Activated T-helper 17 cell treated with anti-CD3 and anti-CD28 coated beads, Interleukin-2, amount 50 U/mL, for 72 hours (primary cell): Measurements from ENCODE around the gene HTT-AS. TPM values are rescaled to one million over a fixed set of nuclear protein-coding genes. Genes with fewer than 3 reads are reported as not detected.
A peak's percentile ranks its signal among the peaks of the same experiment; 100 is the strongest.
"Not testable (repeated sequence)": the region's sequence is repeated elsewhere in the genome, so short reads cannot be mapped to it uniquely, and the experiment has no call there.

Source experiments
- ATAC-seq: fragments of 150-1000 bp; cut with Tn5 transposase; replicated peaks from 2 replicates; pipeline ENCODE4 v1.10.0; 2021; ENCODE audit warnings: mild to moderate bottlenecking, moderate library complexity
- H3K27ac Mint-ChIP-seq: one replicate; pipeline ENCODE4 v1.8.0; 2022; ENCODE audit warnings: mixed read lengths
- H3K27me3 Mint-ChIP-seq: one replicate; pipeline ENCODE4 v1.8.0; 2022; ENCODE audit warnings: mixed read lengths
- H3K36me3 Mint-ChIP-seq: one replicate; pipeline ENCODE4 v1.8.0; 2022; ENCODE audit warnings: low read depth, mild to moderate bottlenecking, mixed read lengths
- H3K4me1 Mint-ChIP-seq: one replicate; pipeline ENCODE4 v1.8.0; 2022; ENCODE audit warnings: mixed read lengths
- H3K4me3 Mint-ChIP-seq: one replicate; pipeline ENCODE4 v1.8.0; 2022; ENCODE audit warnings: mild to moderate bottlenecking, mixed read lengths
- H3K9me3 Mint-ChIP-seq: one replicate; pipeline ENCODE4 v1.8.0; 2022; ENCODE audit warnings: mixed read lengths
- total RNA-seq, 2 donors: library from RNA; stranded (reverse); gene quantifications; one replicate each; pipeline ENCODE4 v1.2.3, GENCODE V29; 2022

The HTT-AS gene
- total RNA-seq, 2 donors from 2014 or later: not detected

DNA sequence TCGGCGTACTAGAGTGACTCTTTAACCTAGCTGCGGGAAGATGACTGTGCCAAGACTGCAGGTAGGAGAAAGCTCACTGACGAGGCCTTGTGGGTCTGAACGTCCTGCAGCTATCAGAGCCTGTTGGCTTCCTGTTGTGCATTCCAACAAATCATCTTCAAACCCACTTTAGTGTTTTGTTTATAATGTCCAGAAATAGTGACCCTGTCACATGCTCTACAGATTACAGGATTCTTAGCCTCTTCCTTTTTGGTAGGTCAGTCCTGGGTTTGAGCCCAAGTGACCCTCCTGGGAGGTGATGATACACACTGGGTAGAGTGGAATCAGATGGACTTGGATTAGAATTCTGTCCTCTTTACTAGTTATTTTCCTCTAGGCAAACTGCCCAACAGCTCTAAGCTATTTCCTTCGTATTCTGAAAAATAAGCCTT is 33.4 kb upstream of the HTT-AS start:
- Mint-ChIP-seq H3K36me3 (peaks cover 83% of the 10 kb centered on the region), H3K4me3 (no peak overlapping the region), H3K27ac (no peak overlapping the region), H3K4me1 (peaks cover 14% of the 10 kb centered on the region), H3K27me3 (no peaks in the 10 kb centered on the region), H3K9me3 (no peaks in the 10 kb centered on the region)
- ATAC-seq: no peak

DNA sequence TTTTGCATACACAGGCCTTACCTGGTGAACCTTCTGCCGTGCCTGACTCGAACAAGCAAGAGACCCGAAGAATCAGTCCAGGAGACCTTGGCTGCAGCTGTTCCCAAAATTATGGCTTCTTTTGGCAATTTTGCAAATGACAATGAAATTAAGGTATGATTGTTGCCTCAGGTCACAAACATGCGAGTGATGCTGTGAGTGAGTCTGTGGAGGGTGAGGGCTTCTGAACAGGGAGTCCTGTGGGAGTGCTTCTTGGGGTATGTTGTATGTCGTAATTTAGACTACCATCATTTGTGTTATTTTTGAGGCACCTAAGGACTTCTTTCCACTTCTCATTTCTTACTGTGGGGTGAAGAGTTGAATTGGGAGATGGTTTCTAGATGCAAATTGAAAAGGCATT is 32.9 kb upstream of the HTT-AS start:
- H3K9me3 Mint-ChIP-seq: no peaks in the 10 kb centered on the region
- H3K36me3 Mint-ChIP-seq: peaks cover 82% of the 10 kb centered on the region
- H3K27ac Mint-ChIP-seq: no peak overlapping the region
- peaks cover 11% of the 10 kb centered on the region for H3K4me1 Mint-ChIP-seq
- no peak overlapping the region for H3K4me3 Mint-ChIP-seq
- no peaks in the 10 kb centered on the region for H3K27me3 Mint-ChIP-seq
- no peak for ATAC-seq

DNA sequence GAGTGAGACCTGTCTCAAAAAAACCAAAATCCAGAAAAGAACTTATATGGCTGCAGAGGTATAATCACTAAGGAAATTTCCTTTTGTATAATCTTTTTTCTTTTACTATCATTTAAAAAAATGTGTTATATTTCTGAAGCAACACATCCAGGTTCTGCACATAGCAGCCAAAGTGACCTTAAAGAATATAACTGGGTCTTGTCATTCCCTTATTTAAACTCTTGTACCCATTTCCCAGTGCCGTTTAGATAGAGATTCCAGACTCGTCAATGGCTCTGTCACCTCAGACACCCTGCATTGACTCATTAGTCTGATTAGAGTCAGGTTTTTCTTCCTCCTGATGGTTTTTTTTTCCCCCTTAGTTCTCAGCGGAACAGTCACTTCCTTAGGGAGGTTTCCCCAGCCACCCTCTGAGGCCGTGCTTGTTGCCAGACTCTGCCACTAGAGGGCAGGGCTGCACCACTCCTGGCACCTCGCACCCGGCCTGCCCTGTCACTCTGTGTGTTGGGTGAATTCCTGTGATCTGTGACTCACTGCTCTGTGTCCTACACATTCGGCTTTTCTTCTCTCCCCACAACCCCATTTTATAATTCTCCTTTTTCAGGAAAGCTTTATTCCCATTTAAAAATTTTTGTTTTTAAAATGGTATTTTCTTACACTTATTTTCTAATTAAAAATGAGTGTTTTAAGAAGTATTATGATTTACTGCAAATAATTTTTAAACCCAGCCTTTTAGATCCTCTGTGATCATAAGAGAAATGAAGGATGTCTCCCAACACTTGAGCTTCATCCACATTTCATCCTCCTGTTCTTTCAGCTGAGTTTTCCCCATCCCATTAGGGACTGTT is 32.2 kb upstream of the HTT-AS start:
- peaks cover 81% of the 10 kb centered on the region for H3K36me3 Mint-ChIP-seq
- H3K27ac Mint-ChIP-seq: no peak overlapping the region
- peaks cover 9% of the 10 kb centered on the region for H3K4me1 Mint-ChIP-seq
- no peaks in the 10 kb centered on the region for H3K27me3 Mint-ChIP-seq
- H3K4me3 Mint-ChIP-seq: peak overlapping the region; percentile 13
- no peaks in the 10 kb centered on the region for H3K9me3 Mint-ChIP-seq
- ATAC-seq: peak; percentile 100

DNA sequence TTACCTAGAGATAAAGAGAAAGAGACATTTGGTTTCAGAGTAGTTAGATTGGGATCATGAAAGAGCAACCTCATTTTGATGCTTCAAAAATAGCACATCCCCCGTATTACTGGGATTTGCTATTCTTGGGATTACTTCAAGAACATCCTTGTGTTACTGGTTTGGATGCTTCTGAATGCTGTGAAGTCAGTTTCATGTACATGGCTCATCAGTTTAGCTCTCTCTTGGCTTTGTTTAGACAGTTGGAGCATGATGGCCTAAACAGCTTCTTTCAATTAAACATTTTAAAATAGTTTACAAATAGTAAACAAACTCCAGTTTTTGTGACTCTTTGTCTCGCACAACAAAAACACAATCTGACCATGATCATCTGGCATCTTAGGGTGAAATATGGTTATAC is 24.0 kb upstream of the HTT-AS start:
- Mint-ChIP-seq H3K27me3 (no peaks in the 10 kb centered on the region), H3K4me3 (no peak overlapping the region), H3K9me3 (no peaks in the 10 kb centered on the region), H3K27ac (peak overlapping the region; percentile 37), H3K36me3 (peaks cover 79% of the 10 kb centered on the region), H3K4me1 (no peaks in the 10 kb centered on the region)
- no peak for ATAC-seq

DNA sequence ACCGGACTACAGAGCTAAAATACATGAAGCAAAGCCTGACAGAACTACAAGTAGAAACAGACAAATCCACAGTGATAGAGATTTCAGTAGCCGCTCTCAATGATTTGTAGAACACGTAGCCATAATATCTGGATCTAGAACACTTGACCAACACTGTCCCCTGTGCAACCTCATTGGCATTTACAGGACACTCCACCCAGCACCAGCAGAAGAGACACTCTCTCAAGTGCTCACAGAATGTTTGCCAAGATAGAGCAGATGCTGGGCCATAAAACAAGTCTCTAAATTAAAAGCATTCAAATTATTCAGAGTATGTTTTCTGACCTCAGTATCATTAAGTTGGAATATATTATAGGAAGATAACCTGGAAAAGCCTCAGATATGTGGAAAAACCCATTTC is 21.9 kb upstream of the HTT-AS start:
- no peak for ATAC-seq
- no peaks in the 10 kb centered on the region for H3K9me3 Mint-ChIP-seq
- H3K4me1 Mint-ChIP-seq: peaks cover 4% of the 10 kb centered on the region
- H3K27ac Mint-ChIP-seq: no peak overlapping the region
- peaks cover 78% of the 10 kb centered on the region for H3K36me3 Mint-ChIP-seq
- no peak overlapping the region for H3K4me3 Mint-ChIP-seq
- no peaks in the 10 kb centered on the region for H3K27me3 Mint-ChIP-seq

DNA sequence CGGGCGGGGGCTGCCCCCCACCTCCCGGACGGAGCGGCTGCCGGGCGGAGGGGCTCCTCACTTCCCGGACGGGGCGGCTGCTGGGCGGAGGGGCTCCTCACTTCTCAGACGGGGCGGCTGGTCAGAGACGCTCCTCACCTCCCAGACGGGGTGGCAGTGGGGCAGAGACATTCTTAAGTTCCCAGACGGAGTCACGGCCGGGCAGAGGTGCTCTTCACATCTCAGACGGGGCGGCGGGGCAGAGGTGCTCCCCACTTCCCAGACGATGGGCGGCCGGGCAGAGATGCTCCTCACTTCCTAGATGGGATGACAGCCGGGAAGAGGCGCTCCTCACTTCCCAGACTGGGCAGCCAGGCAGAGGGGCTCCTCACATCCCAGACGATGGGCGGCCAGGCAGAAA is 20.4 kb upstream of the HTT-AS start:
- H3K36me3 Mint-ChIP-seq: peaks cover 76% of the 10 kb centered on the region
- not testable (repeated sequence) for ATAC-seq, H3K4me1 Mint-ChIP-seq, H3K27me3 Mint-ChIP-seq, H3K4me3 Mint-ChIP-seq, H3K27ac Mint-ChIP-seq, H3K9me3 Mint-ChIP-seq

DNA sequence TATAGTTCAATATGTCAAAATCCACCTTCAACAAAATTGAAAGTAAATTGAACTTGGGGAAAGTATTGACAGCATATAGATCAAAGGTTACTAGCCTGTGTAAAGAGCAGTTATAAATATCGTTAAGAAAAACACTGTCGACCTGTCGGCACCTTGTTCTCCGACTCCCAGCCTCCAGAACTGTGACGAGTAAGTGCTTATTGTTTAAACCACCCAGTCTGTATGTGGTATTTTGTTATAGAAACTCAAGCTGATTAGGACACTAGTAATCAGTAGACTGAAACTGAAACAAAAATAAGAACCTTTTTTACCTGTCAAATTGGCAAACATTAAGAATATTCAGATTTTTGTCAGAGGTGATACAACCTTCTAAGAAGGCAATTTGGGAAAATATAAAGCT is 17.1 kb upstream of the HTT-AS start:
- Mint-ChIP-seq H3K4me3 (no peak overlapping the region), H3K9me3 (no peaks in the 10 kb centered on the region), H3K27me3 (no peaks in the 10 kb centered on the region), H3K36me3 (peaks cover 83% of the 10 kb centered on the region), H3K27ac (no peak overlapping the region), H3K4me1 (peaks cover 16% of the 10 kb centered on the region)
- ATAC-seq: peak; percentile 29

DNA sequence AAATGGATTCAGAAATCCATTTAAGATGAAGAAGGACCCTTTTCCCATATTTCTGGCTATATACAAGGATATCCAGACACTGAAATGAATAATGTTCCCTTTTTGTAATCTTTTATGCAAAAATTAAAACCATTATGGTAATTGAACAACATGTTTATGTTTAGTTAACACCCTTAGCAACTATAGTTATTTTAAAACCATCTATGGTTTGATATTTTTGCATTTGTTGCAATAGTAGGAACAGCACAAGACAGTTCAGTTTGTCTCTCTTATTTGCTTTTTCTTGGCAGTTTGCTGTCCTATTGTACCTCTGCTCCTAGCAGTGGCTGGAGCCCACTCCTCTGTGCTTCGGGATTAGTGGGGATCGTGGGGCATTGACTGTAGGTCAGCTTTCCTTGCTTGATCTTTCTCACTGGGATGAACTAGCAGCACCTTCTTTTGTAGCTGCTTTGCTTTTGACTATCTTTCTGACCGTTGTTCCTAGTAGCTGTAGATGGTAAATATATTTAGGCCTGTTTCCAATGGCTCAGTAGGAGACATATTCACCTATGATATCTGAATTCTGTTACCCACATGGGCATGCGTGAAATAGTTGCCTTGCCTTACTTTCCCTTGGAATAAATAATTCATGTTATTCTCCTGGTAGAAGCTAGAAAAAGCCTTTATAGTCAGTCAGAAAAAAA is 12.9 kb upstream of the HTT-AS start:
- Mint-ChIP-seq H3K27me3 (no peaks in the 10 kb centered on the region), H3K27ac (no peak overlapping the region), H3K36me3 (peaks cover 60% of the 10 kb centered on the region), H3K9me3 (no peaks in the 10 kb centered on the region), H3K4me3 (no peak overlapping the region), H3K4me1 (peaks cover 39% of the 10 kb centered on the region)
- no peak for ATAC-seq

DNA sequence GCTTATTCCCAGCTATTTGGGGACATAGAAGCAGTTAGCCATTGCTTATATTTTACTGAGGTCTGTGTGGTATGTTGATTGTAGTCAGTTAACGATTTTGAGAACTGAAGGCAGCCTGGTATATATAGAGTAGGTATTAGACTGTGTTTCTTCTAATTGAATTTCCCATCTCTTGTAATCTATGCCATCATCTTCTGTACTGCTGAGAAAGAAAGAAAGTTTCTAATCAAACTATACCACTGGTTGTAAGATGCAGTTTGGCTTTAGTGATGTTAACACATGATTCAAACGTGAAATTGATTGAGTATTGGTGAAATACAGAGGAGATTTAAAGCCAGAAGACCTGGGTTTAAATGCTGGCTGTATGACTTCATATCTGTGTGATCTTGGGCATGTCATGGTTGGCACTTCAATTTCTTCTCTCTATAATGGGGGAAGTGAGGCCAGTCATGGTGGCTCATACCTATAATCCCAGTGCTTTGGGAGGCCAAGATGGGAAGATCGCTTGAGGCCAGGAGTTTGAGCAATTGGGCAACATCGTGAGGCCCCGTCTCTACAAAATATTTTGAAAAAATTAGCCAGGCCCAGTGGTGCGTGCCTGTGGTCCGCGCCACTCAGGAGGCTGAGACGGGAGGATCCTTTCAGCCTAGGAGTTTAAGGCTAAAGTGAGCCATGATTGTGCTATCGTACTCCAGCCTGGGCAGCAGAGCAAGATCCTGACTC is 11.8 kb upstream of the HTT-AS start:
- H3K27me3 Mint-ChIP-seq: no peaks in the 10 kb centered on the region
- H3K9me3 Mint-ChIP-seq: no peaks in the 10 kb centered on the region
- H3K4me1 Mint-ChIP-seq: peaks cover 35% of the 10 kb centered on the region
- peak overlapping the region; percentile 56 for H3K27ac Mint-ChIP-seq
- peak; percentile 54 for ATAC-seq
- peak overlapping the region; percentile 26 for H3K4me3 Mint-ChIP-seq
- peaks cover 53% of the 10 kb centered on the region for H3K36me3 Mint-ChIP-seq

DNA sequence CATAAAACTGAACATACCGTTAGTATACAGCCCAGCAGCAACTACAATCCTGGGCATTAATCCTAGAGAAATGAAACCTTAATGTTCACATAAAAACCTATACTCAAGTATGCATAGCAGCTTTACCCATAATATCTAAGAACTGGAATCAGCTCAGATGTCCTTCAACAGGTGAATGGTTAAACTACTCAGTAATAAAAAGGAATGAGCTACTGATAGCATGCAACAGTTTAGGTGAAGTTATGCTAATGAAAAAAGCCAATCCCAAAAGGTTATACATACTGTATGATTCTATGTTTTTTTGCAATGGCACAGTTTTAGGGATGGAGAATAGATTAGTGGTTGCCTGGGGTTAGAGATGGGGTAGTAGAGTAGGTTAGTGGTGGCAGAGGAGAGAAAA is 9.4 kb upstream of the HTT-AS start:
- Mint-ChIP-seq H3K27ac (no peak overlapping the region), H3K27me3 (no peaks in the 10 kb centered on the region), H3K4me3 (peak overlapping the region; percentile 4), H3K4me1 (peaks cover 35% of the 10 kb centered on the region), H3K9me3 (no peaks in the 10 kb centered on the region), H3K36me3 (peaks cover 37% of the 10 kb centered on the region)
- no peak for ATAC-seq

DNA sequence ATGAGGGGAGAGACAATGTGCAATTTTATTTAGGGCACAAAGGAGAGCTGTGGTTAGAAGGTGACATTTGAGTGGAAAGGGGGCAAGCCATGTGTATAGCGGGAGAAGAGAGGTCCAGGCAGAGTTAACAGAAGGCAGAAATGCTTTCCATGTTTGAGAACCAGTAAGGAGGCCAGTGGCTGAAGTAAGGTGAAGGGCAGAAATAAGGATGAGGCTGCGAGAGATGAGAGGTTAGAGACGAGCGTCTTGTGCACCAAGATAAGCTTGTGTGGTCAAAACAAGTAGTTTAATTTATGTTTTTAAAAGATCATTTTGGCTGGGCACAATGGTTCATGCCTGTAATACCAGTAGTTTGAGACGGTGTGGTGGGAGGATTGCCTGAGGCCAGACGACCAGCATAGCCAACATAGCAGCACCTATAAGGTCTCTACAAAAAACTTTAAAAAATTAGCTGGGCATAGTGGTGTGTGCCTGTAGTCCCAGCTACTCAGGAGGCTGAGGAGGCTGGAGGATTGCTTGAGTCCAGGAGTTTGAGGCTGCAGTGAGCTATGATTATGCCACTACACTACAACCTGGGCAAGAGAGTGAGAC is 8.7 kb upstream of the HTT-AS start:
- no peak overlapping the region for H3K4me3 Mint-ChIP-seq
- ATAC-seq: no peak
- H3K36me3 Mint-ChIP-seq: peaks cover 31% of the 10 kb centered on the region
- no peaks in the 10 kb centered on the region for H3K9me3 Mint-ChIP-seq
- peaks cover 33% of the 10 kb centered on the region for H3K4me1 Mint-ChIP-seq
- H3K27ac Mint-ChIP-seq: no peak overlapping the region
- no peaks in the 10 kb centered on the region for H3K27me3 Mint-ChIP-seq

DNA sequence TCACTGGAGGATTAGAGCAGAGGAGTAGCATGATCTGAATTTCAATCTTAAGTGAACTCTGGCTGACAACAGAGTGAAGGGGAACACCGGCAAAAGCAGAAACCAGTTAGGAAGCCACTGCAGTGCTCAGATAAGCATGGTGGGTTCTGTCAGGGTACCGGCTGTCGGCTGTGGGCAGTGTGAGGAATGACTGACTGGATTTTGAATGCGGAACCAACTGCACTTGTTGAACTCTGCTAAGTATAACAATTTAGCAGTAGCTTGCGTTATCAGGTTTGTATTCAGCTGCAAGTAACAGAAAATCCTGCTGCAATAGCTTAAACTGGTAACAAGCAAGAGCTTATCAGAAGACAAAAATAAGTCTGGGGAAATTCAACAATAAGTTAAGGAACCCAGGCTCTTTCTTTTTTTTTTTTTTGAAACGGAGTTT is 5.4 kb upstream of the HTT-AS start:
- H3K4me3 Mint-ChIP-seq: no peak overlapping the region
- ATAC-seq: no peak

DNA sequence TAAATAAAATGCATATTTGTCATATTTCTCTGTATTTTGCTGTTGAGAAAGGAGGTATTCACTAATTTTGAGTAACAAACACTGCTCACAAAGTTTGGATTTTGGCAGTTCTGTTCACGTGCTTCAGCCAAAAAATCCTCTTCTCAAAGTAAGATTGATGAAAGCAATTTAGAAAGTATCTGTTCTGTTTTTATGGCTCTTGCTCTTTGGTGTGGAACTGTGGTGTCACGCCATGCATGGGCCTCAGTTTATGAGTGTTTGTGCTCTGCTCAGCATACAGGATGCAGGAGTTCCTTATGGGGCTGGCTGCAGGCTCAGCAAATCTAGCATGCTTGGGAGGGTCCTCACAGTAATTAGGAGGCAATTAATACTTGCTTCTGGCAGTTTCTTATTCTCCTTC is 3.5 kb upstream of the HTT-AS start:
- ATAC-seq: no peak
- no peaks in the 10 kb centered on the region for H3K27me3 Mint-ChIP-seq
- no peaks in the 10 kb centered on the region for H3K9me3 Mint-ChIP-seq
- peaks cover 9% of the 10 kb centered on the region for H3K36me3 Mint-ChIP-seq
- peaks cover 20% of the 10 kb centered on the region for H3K4me1 Mint-ChIP-seq
- peak overlapping the region; percentile 43 for H3K4me3 Mint-ChIP-seq
- H3K27ac Mint-ChIP-seq: peak overlapping the region; percentile 20

More for the DNA sequence above, 5.4 kb upstream of the HTT-AS start:
- Mint-ChIP-seq H3K4me1 (peaks cover 26% of the 10 kb centered on the region), H3K9me3 (no peaks in the 10 kb centered on the region), H3K36me3 (peaks cover 15% of the 10 kb centered on the region), H3K27me3 (no peaks in the 10 kb centered on the region), H3K27ac (no peak overlapping the region)

DNA sequence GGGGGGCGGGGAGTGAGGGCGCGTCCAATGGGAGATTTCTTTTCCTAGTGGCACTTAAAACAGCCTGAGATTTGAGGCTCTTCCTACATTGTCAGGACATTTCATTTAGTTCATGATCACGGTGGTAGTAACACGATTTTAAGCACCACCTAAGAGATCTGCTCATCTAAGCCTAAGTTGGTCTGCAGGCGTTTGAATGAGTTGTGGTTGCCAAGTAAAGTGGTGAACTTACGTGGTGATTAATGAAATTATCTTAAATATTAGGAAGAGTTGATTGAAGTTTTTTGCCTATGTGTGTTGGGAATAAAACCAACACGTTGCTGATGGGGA is 1.3 kb upstream of the HTT-AS start:
- no peak for ATAC-seq
- peaks cover 17% of the 10 kb centered on the region for H3K4me1 Mint-ChIP-seq
- peaks cover 9% of the 10 kb centered on the region for H3K36me3 Mint-ChIP-seq
- H3K27ac Mint-ChIP-seq: peak overlapping the region; percentile 87
- H3K9me3 Mint-ChIP-seq: no peaks in the 10 kb centered on the region
- H3K27me3 Mint-ChIP-seq: no peaks in the 10 kb centered on the region
- peak overlapping the region; percentile 89 for H3K4me3 Mint-ChIP-seq
